ENCODE data around the gene HDAC11. TPM values are rescaled to one million over a fixed set of nuclear protein-coding genes. Genes with fewer than 3 reads are reported as not detected.
A peak's percentile ranks its signal among the peaks of the same experiment; 100 is the strongest.

The HDAC11 gene
- total RNA-seq, 4 donors from 2014 or later: 7.4 to 20.6 (median 11.7) TPM

GRCh38 chr3:13457593-13457992 lies 22.5 kb upstream of the HDAC11 start:
- Histone ChIP-seq H3K27me3 (no peaks in the 10 kb centered on the region), H3K27ac (no peak overlapping the region), H3K4me3 (no peak overlapping the region), H3K4me1 (no peaks in the 10 kb centered on the region), H3K36me3 (no peaks in the 10 kb centered on the region), H3K9me3 (no peaks in the 10 kb centered on the region)
- no peak for DNase-seq
- no peak for TF ChIP-seq POLR2A (IDR thresholded peaks at IDR 0.05)
- no peak for TF ChIP-seq CTCF (IDR thresholded peaks at IDR 0.05)
- intact Hi-C loops (cut with DNase I; ENCODE audit: low total_unique reads): loop anchor here (10.0 kb wide), 1 partner anchor 363 kb away; no protein-coding TSS in a partner anchor

GRCh38 chr3:13459605-13460340 lies 20.3 kb upstream of the HDAC11 start:
- intact Hi-C loops (cut with DNase I; ENCODE audit: low total_unique reads): loop anchor here (10.0 kb wide), 1 partner anchor 365 kb away; no protein-coding TSS in a partner anchor
- Histone ChIP-seq H3K4me3 (no peak overlapping the region), H3K4me1 (no peaks in the 10 kb centered on the region), H3K9me3 (no peaks in the 10 kb centered on the region), H3K27me3 (no peaks in the 10 kb centered on the region), H3K27ac (no peak overlapping the region), H3K36me3 (no peaks in the 10 kb centered on the region)
- no peak for DNase-seq
- no peak for TF ChIP-seq POLR2A (IDR thresholded peaks at IDR 0.05)
- no peak for TF ChIP-seq CTCF (IDR thresholded peaks at IDR 0.05)

DNA sequence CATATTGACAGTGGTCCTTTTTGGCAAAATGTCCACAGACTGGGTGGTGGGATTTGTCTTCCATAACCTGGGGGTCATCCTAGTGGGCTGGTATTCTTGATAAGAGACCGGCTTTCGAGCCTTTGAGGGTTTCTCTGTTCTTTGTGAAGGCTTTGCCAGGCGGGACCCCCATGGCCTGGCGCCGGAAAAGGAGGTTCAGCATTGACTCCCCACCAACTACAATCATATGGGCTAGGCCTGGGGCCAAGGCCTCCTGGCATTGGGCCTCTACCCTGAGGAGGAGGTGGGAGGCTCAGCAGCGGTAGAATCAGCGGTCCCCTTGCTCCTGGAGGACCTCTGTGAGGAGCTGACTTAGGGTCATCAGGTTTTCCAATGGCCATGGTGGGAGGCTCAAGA lies 19.8 kb upstream of the HDAC11 start:
- intact Hi-C loops (cut with DNase I; ENCODE audit: low total_unique reads): no loop called here
- no peaks in the 10 kb centered on the region for H3K27me3 ChIP-seq

GRCh38 chr3:13461169-13462124 lies 18.7 kb upstream of the HDAC11 start:
- DNase-seq: no peak
- intact Hi-C loops (cut with DNase I; ENCODE audit: low total_unique reads): no loop called here
- Histone ChIP-seq H3K9me3 (no peaks in the 10 kb centered on the region), H3K27ac (no peak overlapping the region), H3K27me3 (no peaks in the 10 kb centered on the region), H3K36me3 (no peaks in the 10 kb centered on the region), H3K4me3 (no peak overlapping the region), H3K4me1 (no peaks in the 10 kb centered on the region)
- peak in 1 of 4 experiments; percentile 15 for TF ChIP-seq CTCF (IDR thresholded peaks at IDR 0.05)
- TF ChIP-seq POLR2A (IDR thresholded peaks at IDR 0.05): no peak

More for the DNA sequence above, 19.8 kb upstream of the HDAC11 start:
- H3K4me3 ChIP-seq: no peak overlapping the region
- H3K36me3 ChIP-seq: no peaks in the 10 kb centered on the region
- no peaks in the 10 kb centered on the region for H3K9me3 ChIP-seq
- H3K4me1 ChIP-seq: no peaks in the 10 kb centered on the region
- TF ChIP-seq POLR2A (IDR thresholded peaks at IDR 0.05) (no peak), CTCF (IDR thresholded peaks at IDR 0.05) (no peak)
- DNase-seq: no peak
- H3K27ac ChIP-seq: no peak overlapping the region

Data from uterus (tissue), 4 donors.